ENCODE measurements around the gene KLK13. TPM values are rescaled to one million over a fixed set of nuclear protein-coding genes. Genes with fewer than 3 reads are reported as not detected.

The KLK13 gene
- polyA plus RNA-seq, 3 donors, result 0.39 to 0.68 (median 0.40) TPM

GRCh38 chr19:51007488-51007887, 57.4 kb downstream of the KLK13 start:
- no peak for DNase-seq (ENCODE audit: extremely low read depth in 1 of 11, low read depth in 9 of 11, low spot score in 4 of 11)

GRCh38 chr19:51006406-51006805, 58.5 kb downstream of the KLK13 start:
- DNase-seq (ENCODE audit: extremely low read depth in 1 of 11, low read depth in 9 of 11, low spot score in 4 of 11), result no peak

Other genes with a start within 250 kb of the KLK13 start
- 1 to 10 TPM; 1.3 TPM for gene KLK1, start 241.3 kb downstream of the KLK13 start, polyA plus RNA-seq (ENCODE audit: insufficient read length in 3 of 3)
- not detected for gene KLK15, start 231.5 kb downstream of the KLK13 start, polyA plus RNA-seq (ENCODE audit: insufficient read length in 3 of 3)
- gene KLK3, start 210.2 kb downstream of the KLK13 start, polyA plus RNA-seq (ENCODE audit: insufficient read length in 3 of 3), result under 1 TPM; 0.42 to 0.65 (median 0.48) TPM
- gene KLK2, start 191.7 kb downstream of the KLK13 start, polyA plus RNA-seq (ENCODE audit: insufficient read length in 3 of 3), result under 1 TPM in 1 of 3 donors, not detected in 2; 0.42 TPM
- gene KLK4, start 153.7 kb downstream of the KLK13 start, polyA plus RNA-seq (ENCODE audit: insufficient read length in 3 of 3), result not detected
- gene KLK5, start 112.1 kb downstream of the KLK13 start, polyA plus RNA-seq (ENCODE audit: insufficient read length in 3 of 3), result 1 to 10 TPM; 1.2 to 1.9 (median 1.5) TPM
- gene KLK6, start 95.5 kb downstream of the KLK13 start, polyA plus RNA-seq (ENCODE audit: insufficient read length in 3 of 3), result 10 to 100 TPM; 29.7 to 34.7 (median 32.4) TPM
- 1 to 10 TPM; 3.9 to 4.6 (median 4.2) TPM for gene KLK7, start 81.2 kb downstream of the KLK13 start, polyA plus RNA-seq (ENCODE audit: insufficient read length in 3 of 3)
- gene KLK8, start 63.5 kb downstream of the KLK13 start, polyA plus RNA-seq (ENCODE audit: insufficient read length in 3 of 3), result 1 to 10 TPM; 2.4 to 4.0 (median 3.6) TPM
- gene KLK10, start 45.4 kb downstream of the KLK13 start, polyA plus RNA-seq (ENCODE audit: insufficient read length in 3 of 3), result under 1 TPM; 0.32 to 0.44 (median 0.37) TPM
- gene KLK11, start 38.5 kb downstream of the KLK13 start, polyA plus RNA-seq (ENCODE audit: insufficient read length in 3 of 3), result under 1 TPM in 2 of 3 donors, not detected in 1; 0.19 to 0.38 TPM
- not detected for gene KLK12, start 30.1 kb downstream of the KLK13 start, polyA plus RNA-seq (ENCODE audit: insufficient read length in 3 of 3)
- under 1 TPM; 0.22 to 0.51 (median 0.23) TPM for gene KLK14, start 17.8 kb upstream of the KLK13 start, polyA plus RNA-seq (ENCODE audit: insufficient read length in 3 of 3)
- gene CTU1, start 43.3 kb upstream of the KLK13 start, polyA plus RNA-seq (ENCODE audit: insufficient read length in 3 of 3), result 1 to 10 TPM; 2.1 to 4.2 (median 4.0) TPM
- 1 to 10 TPM; 1.1 to 1.7 (median 1.5) TPM for gene SIGLEC9, start 59.8 kb upstream of the KLK13 start, polyA plus RNA-seq (ENCODE audit: insufficient read length in 3 of 3)
- under 1 TPM; 0.22 to 0.65 (median 0.27) TPM for gene SIGLEC7, start 77.2 kb upstream of the KLK13 start, polyA plus RNA-seq (ENCODE audit: insufficient read length in 3 of 3)
- 1 to 10 TPM; 1.8 to 2.4 (median 1.8) TPM for gene CD33, start 160.0 kb upstream of the KLK13 start, polyA plus RNA-seq (ENCODE audit: insufficient read length in 3 of 3)
- not detected for gene SIGLECL1, start 186.0 kb upstream of the KLK13 start, polyA plus RNA-seq (ENCODE audit: insufficient read length in 3 of 3)
- 1 to 10 TPM; 3.7 to 5.2 (median 4.6) TPM for gene IGLON5, start 246.6 kb upstream of the KLK13 start, polyA plus RNA-seq (ENCODE audit: insufficient read length in 3 of 3)